Measurements from ENCODE around the gene MARCHF4.

MARCHF4 gene

GRCh38 chr2:216370961-216371712 lies 1.1 kb downstream of the MARCHF4 start:
- H3K4me2 ChIP-seq (ENCODE audit: low read depth, low read length) = no peak overlapping the region
- no peak for DNase-seq
- no peak overlapping the region for H3K4me3 ChIP-seq (ENCODE audit: low read length)
- no peak overlapping the region for H3K9ac ChIP-seq (ENCODE audit: low read length)
- no peaks in the 10 kb centered on the region for H3F3A ChIP-seq (ENCODE audit: insufficient read depth, low read length)
- H3K27ac ChIP-seq (ENCODE audit: low read length) = no peak overlapping the region
- H4K20me1 ChIP-seq (ENCODE audit: insufficient read depth, low read length) = no peaks in the 10 kb centered on the region
- no peak overlapping the region for H2AFZ ChIP-seq (ENCODE audit: low read length)
- TF ChIP-seq, protein P1, sequence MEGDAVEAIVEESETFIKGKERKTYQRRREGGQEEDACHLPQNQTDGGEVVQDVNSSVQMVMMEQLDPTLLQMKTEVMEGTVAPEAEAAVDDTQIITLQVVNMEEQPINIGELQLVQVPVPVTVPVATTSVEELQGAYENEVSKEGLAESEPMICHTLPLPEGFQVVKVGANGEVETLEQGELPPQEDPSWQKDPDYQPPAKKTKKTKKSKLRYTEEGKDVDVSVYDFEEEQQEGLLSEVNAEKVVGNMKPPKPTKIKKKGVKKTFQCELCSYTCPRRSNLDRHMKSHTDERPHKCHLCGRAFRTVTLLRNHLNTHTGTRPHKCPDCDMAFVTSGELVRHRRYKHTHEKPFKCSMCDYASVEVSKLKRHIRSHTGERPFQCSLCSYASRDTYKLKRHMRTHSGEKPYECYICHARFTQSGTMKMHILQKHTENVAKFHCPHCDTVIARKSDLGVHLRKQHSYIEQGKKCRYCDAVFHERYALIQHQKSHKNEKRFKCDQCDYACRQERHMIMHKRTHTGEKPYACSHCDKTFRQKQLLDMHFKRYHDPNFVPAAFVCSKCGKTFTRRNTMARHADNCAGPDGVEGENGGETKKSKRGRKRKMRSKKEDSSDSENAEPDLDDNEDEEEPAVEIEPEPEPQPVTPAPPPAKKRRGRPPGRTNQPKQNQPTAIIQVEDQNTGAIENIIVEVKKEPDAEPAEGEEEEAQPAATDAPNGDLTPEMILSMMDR (IDR thresholded peaks at IDR 0.05; ENCODE audit: low read length) = no peak
- no peak for TF ChIP-seq EZH2 (optimal IDR thresholded peaks at IDR 0.05; ENCODE audit: low read depth, low read length)
- no peak for TF ChIP-seq EZH2phosphoT487 (IDR thresholded peaks at IDR 0.05; ENCODE audit: low read length)
- no peaks in the 10 kb centered on the region for H3K36me3 ChIP-seq (replicated peaks; ENCODE audit: insufficient read depth, low read length)
- H3K79me2 ChIP-seq (ENCODE audit: low read length) = no peaks in the 10 kb centered on the region
- H3K9me2 ChIP-seq (replicated peaks; ENCODE audit: insufficient read depth, low read length) = no peaks in the 10 kb centered on the region
- H3K9me3 ChIP-seq (replicated peaks; ENCODE audit: insufficient read depth, low read length) = no peaks in the 10 kb centered on the region
- H3K27me3 ChIP-seq (replicated peaks; ENCODE audit: insufficient read depth, low read length) = peaks cover 21% of the 10 kb centered on the region
- H3K4me1 ChIP-seq (ENCODE audit: low read length) = no peaks in the 10 kb centered on the region

DNA sequence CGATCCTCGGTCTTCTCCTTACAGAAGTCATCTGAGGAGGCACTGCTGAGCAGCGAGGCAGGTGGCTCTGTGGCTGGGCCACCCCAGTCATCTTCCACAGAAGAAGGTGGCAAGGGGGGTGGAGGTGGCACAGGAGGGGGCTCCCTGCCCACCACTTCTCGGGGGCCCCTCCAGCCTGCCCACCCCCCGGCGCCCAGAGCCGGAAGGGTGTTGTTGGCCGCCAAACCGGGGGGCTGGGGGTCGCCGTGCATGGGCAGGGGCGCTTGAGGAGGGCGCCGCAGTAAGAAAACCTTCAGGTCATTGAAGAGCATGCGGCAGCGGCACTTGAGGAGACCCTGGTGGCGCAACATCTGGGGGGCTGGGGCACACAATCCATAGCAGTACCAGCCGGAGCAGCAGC lies 2.5 kb downstream of the MARCHF4 start:
- peaks cover 21% of the 10 kb centered on the region for H3K27me3 ChIP-seq (replicated peaks; ENCODE audit: insufficient read depth, low read length)
- no peak overlapping the region for H2AFZ ChIP-seq (ENCODE audit: low read length)
- no peak overlapping the region for H3K4me3 ChIP-seq (ENCODE audit: low read length)

GRCh38 chr2:216366777-216367471 lies 5.4 kb downstream of the MARCHF4 start:
- no peak for TF ChIP-seq EZH2 (optimal IDR thresholded peaks at IDR 0.05; ENCODE audit: low read depth, low read length)
- no peak for TF ChIP-seq EZH2phosphoT487 (IDR thresholded peaks at IDR 0.05; ENCODE audit: low read length)
- Histone ChIP-seq H3K79me2 (ENCODE audit: low read length) (no peaks in the 10 kb centered on the region), H3K27ac (ENCODE audit: low read length) (no peak overlapping the region), H3F3A (ENCODE audit: insufficient read depth, low read length) (no peaks in the 10 kb centered on the region), H3K27me3 (replicated peaks; ENCODE audit: insufficient read depth, low read length) (peaks cover 16% of the 10 kb centered on the region), H3K4me3 (ENCODE audit: low read length) (no peak overlapping the region), H3K36me3 (replicated peaks; ENCODE audit: insufficient read depth, low read length) (no peaks in the 10 kb centered on the region), H4K20me1 (ENCODE audit: insufficient read depth, low read length) (no peaks in the 10 kb centered on the region), H2AFZ (ENCODE audit: low read length) (no peak overlapping the region), H3K4me2 (ENCODE audit: low read depth, low read length) (no peak overlapping the region), H3K9me3 (replicated peaks; ENCODE audit: insufficient read depth, low read length) (no peaks in the 10 kb centered on the region), H3K9ac (ENCODE audit: low read length) (no peak overlapping the region), H3K9me2 (replicated peaks; ENCODE audit: insufficient read depth, low read length) (no peaks in the 10 kb centered on the region), H3K4me1 (ENCODE audit: low read length) (no peaks in the 10 kb centered on the region)
- DNase-seq = no peak

More for the DNA sequence above, 2.5 kb downstream of the MARCHF4 start:
- no peaks in the 10 kb centered on the region for H3K9me3 ChIP-seq (replicated peaks; ENCODE audit: insufficient read depth, low read length)
- no peaks in the 10 kb centered on the region for H3K9me2 ChIP-seq (replicated peaks; ENCODE audit: insufficient read depth, low read length)
- no peak for DNase-seq
- TF ChIP-seq, protein P1 (IDR thresholded peaks at IDR 0.05; ENCODE audit: low read length) = no peak
- TF ChIP-seq EZH2 (optimal IDR thresholded peaks at IDR 0.05; ENCODE audit: low read depth, low read length) (no peak), EZH2phosphoT487 (IDR thresholded peaks at IDR 0.05; ENCODE audit: low read length) (no peak)
- H3K4me1 ChIP-seq (ENCODE audit: low read length) = no peaks in the 10 kb centered on the region
- no peak overlapping the region for H3K4me2 ChIP-seq (ENCODE audit: low read depth, low read length)
- no peak overlapping the region for H3K27ac ChIP-seq (ENCODE audit: low read length)
- H3F3A ChIP-seq (ENCODE audit: insufficient read depth, low read length) = no peaks in the 10 kb centered on the region
- H4K20me1 ChIP-seq (ENCODE audit: insufficient read depth, low read length) = no peaks in the 10 kb centered on the region
- H3K79me2 ChIP-seq (ENCODE audit: low read length) = no peaks in the 10 kb centered on the region
- no peaks in the 10 kb centered on the region for H3K36me3 ChIP-seq (replicated peaks; ENCODE audit: insufficient read depth, low read length)
- H3K9ac ChIP-seq (ENCODE audit: low read length) = no peak overlapping the region
